HG02610 (cell line): ENCODE measurements around the gene STARD10.
A peak's percentile ranks its signal among the peaks of the same experiment; 100 is the strongest.

Source experiments
- ATAC-seq: cut with Tn5 transposase; IDR thresholded peaks from one replicate; pipeline ENCODE4 v1.9.1; 2021; ENCODE audit warnings: mild to moderate bottlenecking, moderate library complexity; ENCODE audit not compliant: unreplicated experiment

Gene STARD10

GRCh38 chr11:72767203-72768062 is 26.4 kb downstream of the STARD10 start:
- no peak for ATAC-seq

GRCh38 chr11:72766152-72766902 is 27.5 kb downstream of the STARD10 start:
- no peak for ATAC-seq

DNA sequence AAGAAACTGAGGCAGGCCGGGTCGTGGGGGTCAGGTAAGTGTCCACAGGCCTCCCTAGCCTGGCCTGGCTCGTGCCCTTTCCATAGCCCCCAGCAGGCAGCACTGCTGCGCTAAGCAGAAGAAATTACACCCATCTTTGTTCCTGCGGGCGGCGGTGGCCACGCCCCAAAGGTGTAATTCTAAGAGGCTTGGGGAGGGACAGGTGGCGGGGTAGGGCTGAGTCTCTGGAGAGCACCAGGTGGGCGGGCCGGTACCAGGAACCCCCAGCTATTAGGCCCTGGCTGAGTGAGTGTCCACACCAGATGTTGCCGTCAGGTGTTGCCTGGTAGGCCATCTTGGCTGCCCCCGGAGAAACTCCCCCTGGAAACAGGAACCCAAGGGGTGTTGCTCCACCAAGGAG is 29.3 kb downstream of the STARD10 start:
- no peak for ATAC-seq

DNA sequence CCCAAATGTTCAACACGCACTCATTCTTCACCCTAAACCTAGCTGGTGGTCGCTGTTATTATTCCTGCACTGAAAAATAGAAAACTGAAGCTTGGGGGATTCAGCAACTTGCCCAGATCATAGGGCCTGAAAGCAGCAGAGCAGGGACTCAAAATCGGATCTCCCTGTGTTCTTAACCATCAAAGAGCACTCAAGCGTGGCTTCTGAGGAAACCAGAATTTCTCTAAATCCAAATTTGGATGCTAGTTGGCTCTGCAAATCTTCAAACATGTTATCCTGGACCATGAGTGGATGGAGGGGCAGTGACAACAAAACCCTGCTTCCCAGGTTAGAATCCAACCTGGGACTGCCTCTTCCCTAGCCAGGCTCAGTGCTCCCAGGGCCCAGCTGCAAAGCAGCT is 30.0 kb downstream of the STARD10 start:
- no peak for ATAC-seq

DNA sequence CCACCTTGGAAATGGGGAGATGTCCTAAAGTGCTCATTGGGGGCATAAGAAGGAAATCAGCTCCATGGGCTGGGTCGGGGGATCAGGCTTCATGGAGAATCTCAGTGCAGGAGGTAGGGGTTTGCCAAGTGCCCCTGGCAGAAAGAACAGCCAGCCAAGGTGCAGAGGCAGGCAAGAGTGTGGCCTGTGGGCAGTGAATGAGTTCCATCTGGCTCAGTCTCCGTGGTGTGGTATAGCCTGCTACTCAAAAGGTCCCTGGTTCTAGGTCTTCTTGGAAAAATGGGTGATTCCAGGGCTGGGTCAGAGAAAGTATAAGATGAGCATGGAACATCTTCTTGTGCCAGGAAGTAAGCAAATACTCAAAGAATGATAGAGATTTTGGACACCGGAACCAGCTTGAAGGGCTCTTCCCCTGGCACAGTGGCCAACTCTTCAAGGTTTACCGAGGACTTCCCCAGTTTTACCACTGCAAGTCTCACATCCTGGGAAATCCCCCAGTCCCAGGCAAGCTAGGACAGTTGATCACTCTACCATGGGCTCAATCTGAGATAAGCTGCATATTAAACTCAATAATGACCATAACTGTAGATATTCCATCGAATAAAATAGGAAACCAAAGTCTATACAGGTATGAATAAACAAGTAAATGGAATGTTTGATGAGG is 31.1 kb downstream of the STARD10 start:
- ATAC-seq, result no peak

DNA sequence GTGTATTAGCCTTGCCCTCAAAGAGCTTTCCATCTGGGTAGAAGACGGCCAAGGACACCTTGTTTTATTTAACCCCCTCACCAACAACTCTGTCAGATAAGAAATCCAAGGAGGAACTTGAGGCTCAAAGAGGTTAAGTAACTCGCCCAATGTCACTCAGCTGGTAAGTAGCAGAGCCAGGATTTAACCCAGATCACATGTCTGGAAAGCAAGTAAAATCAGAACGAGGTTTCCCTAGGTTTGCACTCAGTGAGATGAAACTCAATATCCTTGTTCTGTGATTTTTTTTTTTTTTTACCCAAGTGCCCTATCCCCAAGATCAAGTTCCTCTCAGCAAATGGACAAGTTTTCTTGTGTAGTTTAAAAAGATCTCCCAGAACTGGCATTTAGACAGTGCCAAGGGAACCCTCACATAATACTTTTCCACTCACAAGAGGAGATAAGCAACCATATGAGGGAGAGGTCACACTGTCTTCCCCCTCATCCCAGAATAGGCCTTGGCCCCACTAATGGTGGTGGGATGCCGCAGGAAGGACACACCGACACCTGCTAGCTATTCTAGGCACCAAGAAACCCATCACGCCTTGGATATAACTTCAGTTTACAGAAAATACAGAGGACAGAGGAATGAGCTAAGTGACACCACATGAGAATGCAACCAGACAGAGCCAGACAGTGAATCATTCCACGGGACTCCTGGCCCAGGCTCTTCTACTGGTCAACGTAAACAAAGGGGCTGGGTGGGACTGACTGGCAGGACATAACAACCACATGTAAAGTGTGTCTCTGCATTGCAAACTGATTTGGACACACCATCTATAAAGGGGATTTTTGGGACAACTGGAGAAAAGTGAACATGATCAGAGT is 33.1 kb downstream of the STARD10 start:
- no peak for ATAC-seq

DNA sequence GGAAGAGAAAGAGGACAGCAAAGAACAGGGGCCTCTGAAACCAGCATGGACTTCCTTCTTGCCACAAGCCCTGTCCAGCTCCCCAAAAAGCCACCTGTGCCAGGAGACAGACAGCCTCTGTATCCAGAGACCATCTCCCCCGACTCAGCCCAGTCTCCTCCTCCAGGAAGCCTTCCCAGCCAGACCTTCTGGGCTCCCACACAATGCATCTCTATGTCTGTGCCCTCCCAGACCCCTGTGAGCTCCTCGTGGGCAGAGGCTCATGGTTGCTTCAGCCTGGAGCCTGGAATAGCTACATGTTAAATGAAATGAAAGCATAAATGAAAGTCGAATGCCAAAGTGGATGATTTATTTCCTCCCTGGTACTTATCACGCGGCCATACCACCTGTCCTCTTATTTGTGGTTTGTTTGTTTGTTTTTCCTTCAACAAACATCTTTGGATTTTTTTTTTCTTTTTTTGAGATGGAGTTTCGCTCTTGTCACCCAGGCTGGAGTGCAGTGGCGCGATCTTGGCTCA is 34.3 kb downstream of the STARD10 start:
- no peak for ATAC-seq

DNA sequence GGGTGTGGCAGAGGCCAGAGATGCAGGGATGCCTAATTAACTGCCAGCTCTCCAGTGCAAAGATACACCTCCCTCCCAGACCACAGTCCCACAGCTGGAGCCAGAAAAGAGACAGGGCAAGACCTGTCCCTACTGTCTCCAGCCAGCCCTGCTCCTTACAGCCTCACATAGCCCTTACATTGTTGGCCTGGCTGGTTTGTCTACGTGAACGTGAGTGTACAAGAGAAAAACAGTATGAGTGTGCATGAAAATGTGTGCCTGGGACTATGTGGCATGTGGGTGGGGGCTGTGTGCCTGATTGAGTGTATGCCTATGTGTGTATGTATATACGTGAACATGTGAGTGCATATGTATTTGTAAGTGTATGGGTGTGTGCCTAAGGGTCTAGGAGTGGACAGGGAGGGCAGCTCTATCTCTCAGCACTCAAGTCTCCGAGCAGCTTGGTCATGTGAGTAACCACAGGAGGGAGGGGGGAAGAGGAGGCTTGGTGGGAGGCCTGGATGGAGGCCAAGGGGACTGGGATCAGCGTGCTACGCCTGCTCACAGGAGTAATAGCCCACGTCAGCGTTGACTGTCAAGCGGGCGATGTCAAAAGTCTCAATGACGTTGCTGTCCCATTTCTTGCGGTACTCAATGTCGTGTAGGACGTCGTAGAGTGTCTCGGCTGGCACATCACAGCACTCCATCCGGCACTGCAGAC is 35.0 kb downstream of the STARD10 start:
- no peak for ATAC-seq

- ATAC-seq, result no peak
These were observed 35.5 kb downstream of the STARD10 start for GRCh38 chr11:72758304-72758689.

- ATAC-seq, result no peak
These were observed 38.0 kb downstream of the STARD10 start for GRCh38 chr11:72755713-72756285.

DNA sequence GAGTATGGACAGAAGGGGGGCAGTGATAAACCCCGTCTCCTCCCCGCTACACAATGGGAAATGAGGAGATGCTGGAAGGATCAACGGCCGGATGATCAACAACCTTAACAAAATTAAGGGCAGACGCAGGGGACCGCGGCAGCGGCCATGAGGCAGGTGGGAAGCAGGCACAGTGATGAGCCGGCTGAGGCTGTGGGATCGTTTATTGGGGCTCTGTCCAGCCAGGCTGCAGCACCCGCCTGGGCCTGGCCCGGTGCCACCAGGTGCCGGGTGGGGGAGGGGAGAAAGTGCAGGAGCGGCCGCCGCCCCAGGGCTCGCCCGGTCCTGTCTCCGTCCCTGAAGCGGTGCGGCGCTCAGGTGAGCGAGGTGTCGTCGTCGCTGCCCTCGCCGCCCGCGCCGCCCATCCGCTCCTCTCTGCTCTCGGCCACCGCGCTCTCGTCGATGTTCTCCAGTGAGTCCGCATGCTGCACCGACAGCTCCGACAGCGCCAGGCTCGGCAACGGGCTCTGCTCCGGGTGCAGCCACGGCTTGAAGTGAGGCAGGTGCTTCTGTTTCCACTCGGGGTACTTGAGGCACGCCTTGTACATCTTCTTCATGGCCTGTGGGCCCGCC is 39.2 kb downstream of the STARD10 start:
- ATAC-seq, result no peak

DNA sequence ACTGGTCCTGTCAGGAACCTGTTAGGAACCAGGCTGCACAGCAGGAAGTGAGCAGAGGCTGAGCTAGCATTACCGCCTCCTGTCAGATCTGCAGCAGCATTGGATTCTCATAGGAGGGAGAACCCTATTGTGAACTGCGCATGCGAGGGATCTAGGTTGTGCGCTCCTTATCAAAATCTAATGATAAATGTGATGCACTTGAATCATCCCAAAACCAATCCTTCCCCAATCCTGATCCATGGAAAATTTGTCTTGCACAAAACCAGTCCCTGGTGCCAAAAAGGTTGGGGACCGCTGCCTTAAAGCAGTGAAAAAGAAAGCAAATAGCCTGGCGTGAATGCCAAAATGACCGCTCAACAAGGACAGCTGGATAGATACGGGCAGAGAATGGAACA is 39.7 kb downstream of the STARD10 start:
- ATAC-seq, result no peak

GRCh38 chr11:72753341-72754148 is 40.3 kb downstream of the STARD10 start:
- ATAC-seq, result no peak

GRCh38 chr11:72752088-72752914 is 41.5 kb downstream of the STARD10 start, which contains the start of gene ARAP1:
Gene ARAP1, minus strand, starts transcription at chr11:72752408. Its CDS starts 25,280 bp downstream, at chr11:72727128.
- peak; percentile 54 for ATAC-seq

GRCh38 chr11:72751116-72752087 is 42.4 kb downstream of the STARD10 start:
- ATAC-seq, result no peak

DNA sequence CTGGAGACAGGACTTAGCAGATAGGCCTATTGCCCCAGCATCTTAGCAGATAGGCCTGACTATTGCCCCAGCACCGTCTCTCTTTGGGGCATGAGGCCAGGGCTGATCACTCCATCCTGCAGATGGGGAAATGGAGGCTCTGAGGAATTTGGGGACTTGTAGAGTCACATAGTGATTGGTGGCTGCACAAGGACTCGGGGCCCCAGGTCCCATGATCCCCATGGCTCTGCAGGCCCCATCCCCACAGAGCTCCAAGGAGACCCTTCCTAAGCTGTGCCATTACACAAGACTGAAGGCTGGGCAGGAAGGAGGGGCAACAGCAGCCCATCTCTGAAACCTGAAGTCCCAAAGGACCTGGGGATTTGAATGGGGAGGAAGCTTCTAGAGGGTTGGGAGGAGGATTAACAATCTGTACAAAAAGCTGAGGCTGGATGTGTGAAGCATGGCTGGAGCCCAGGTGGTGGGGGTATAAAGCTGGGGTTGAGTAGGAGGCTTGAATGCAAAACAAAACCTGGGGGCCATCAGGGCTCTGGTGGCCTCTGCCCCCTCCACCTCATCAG is 43.2 kb downstream of the STARD10 start:
- no peak for ATAC-seq
